Mesendoderm (in vitro differentiated cells): ENCODE data around the gene DNMT3B.

Experiments
- DNase-seq: peaks from one replicate; pipeline ENCODE4 v3.0.0; 2013
- H2AK5ac ChIP-seq: 2 replicates; pipeline ENCODE4 v1.6.1; 2013; ENCODE audit warnings: low read length, inconsistent platforms
- H2BK120ac ChIP-seq: 2 replicates; pipeline ENCODE4 v1.6.1; 2013; ENCODE audit warnings: low read depth, mild to moderate bottlenecking, low read length, moderate library complexity, mixed read lengths
- H2BK15ac ChIP-seq: replicated peaks from 2 replicates; pipeline ENCODE4 v1.6.1; 2013; ENCODE audit warnings: low read depth, mild to moderate bottlenecking, moderate library complexity
- H2BK5ac ChIP-seq: 2 replicates; pipeline ENCODE4 v1.6.1; 2013; ENCODE audit warnings: low read length, inconsistent platforms
- H3K18ac ChIP-seq: 2 replicates; pipeline ENCODE4 v1.6.1; 2013; ENCODE audit warnings: mild to moderate bottlenecking, low read length, mixed read lengths
- H3K23ac ChIP-seq: one replicate; pipeline ENCODE4 v1.6.1; 2013; ENCODE audit warnings: low read length
- H3K27ac ChIP-seq: 2 replicates; pipeline ENCODE4 v1.5.1; 2013; ENCODE audit warnings: low read depth, mild to moderate bottlenecking, inconsistent platforms, low read length, moderate library complexity
- H3K27me3 ChIP-seq: 2 replicates; pipeline ENCODE4 v1.6.1; 2013; ENCODE audit warnings: low read length, control low read depth, mild to moderate bottlenecking, inconsistent platforms; ENCODE audit not compliant: insufficient read depth, poor library complexity
- H3K36me3 ChIP-seq: 2 replicates; pipeline ENCODE4 v1.6.1; 2013; ENCODE audit warnings: low read length, inconsistent platforms; ENCODE audit not compliant: control insufficient read depth, insufficient read depth
- H3K4ac ChIP-seq: one replicate; pipeline ENCODE4 v1.6.1; 2013; ENCODE audit warnings: low read depth, mild to moderate bottlenecking, low read length, moderate library complexity
- H3K4me1 ChIP-seq: 2 replicates; pipeline ENCODE4 v1.6.1; 2013; ENCODE audit warnings: low read depth, low read length, inconsistent platforms; ENCODE audit not compliant: control insufficient read depth
- H3K4me2 ChIP-seq: 2 replicates; pipeline ENCODE4 v1.6.1; 2013; ENCODE audit warnings: low read length
- H3K4me3 ChIP-seq: 2 replicates; pipeline ENCODE4 v1.5.1; 2013; ENCODE audit warnings: mild to moderate bottlenecking, low read length
- H3K56ac ChIP-seq: one replicate; pipeline ENCODE4 v1.6.1; 2013; ENCODE audit warnings: low read length
- H3K79me1 ChIP-seq: 2 replicates; pipeline ENCODE4 v1.6.1; 2013; ENCODE audit warnings: low read length, inconsistent platforms
- H3K79me2 ChIP-seq: 2 replicates; pipeline ENCODE4 v1.6.1; 2013; ENCODE audit warnings: mild to moderate bottlenecking, low read length; ENCODE audit not compliant: control insufficient read depth, insufficient read depth
- H3K9ac ChIP-seq: 2 replicates; pipeline ENCODE4 v1.6.1; 2013; ENCODE audit warnings: low read length, inconsistent platforms
- H4K5ac ChIP-seq: one replicate; pipeline ENCODE4 v1.6.1; 2013; ENCODE audit warnings: low read length
- H4K8ac ChIP-seq: one replicate; pipeline ENCODE4 v1.6.1; 2013; ENCODE audit warnings: low read depth, mild to moderate bottlenecking, control low read depth, low read length, moderate library complexity
- WGBS: extraction: QIAGEN DNeasy Blood & Tissue Kit; methylation state at CpG from one replicate; pipeline ENCODE4 v1.1.7; 2013; ENCODE audit warnings: low lambda C conversion rate, missing lambda C conversion rate; ENCODE audit not compliant: insufficient coverage; ENCODE audit errors: extremely low coverage; 5-methylcytosine and 5-hydroxymethylcytosine counted together

Gene DNMT3B

DNA sequence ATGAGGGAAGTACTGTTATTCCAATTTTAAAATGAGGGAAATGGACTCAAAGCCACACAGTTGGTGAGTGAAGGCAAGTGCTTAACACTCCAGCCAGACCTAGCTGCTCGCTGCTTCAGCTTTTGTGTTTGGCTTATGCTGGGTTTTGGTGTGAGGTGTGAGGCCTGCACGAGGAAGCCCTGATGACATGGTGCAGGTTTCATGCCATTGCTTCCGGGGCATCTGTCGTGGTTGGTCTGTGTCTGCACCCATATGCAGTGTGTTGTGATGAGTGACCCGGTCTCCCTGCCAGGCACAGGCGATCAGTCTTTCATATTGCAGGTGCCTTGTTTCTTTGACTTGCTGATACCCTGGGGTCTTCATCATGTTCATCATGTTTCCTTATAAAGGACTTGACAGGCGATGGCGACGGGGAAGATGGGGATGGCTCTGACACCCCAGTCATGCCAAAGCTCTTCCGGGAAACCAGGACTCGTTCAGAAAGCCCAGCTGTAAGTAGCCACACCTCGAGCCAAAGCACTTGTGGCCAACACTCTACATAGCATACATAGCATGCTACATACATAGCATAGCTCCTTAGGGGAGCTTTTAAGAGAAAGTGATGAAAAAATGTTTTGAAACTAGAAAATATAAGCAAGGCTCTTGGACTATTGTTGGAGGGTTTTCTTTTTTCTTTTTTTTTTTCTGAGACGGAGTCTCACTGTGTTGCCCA, 22.3 kb downstream of the DNMT3B start:
- no peak overlapping the region for H3K56ac ChIP-seq
- WGBS = no CpG with 5 or more reads among the region's 13 CpGs
- no peak overlapping the region for H2BK120ac ChIP-seq
- no peak overlapping the region for H4K8ac ChIP-seq
- H3K4ac ChIP-seq = no peak overlapping the region
- H3K79me2 ChIP-seq = peaks cover 12% of the 10 kb centered on the region
- no peak overlapping the region for H3K9ac ChIP-seq
- H4K5ac ChIP-seq = no peak overlapping the region
- no peak overlapping the region for H2BK5ac ChIP-seq
- H2BK15ac ChIP-seq = no peak overlapping the region
- H2AK5ac ChIP-seq = no peak overlapping the region
- H3K4me3 ChIP-seq = no peak overlapping the region
- H3K4me1 ChIP-seq = no peaks in the 10 kb centered on the region
- no peaks in the 10 kb centered on the region for H3K27me3 ChIP-seq
- no peak overlapping the region for H3K18ac ChIP-seq
- H3K79me1 ChIP-seq = peaks cover 13% of the 10 kb centered on the region
- no peak overlapping the region for H3K27ac ChIP-seq
- DNase-seq = no peak
- H3K23ac ChIP-seq = no peak overlapping the region
- no peak overlapping the region for H3K4me2 ChIP-seq
- H3K36me3 ChIP-seq = peaks cover 30% of the 10 kb centered on the region

DNA sequence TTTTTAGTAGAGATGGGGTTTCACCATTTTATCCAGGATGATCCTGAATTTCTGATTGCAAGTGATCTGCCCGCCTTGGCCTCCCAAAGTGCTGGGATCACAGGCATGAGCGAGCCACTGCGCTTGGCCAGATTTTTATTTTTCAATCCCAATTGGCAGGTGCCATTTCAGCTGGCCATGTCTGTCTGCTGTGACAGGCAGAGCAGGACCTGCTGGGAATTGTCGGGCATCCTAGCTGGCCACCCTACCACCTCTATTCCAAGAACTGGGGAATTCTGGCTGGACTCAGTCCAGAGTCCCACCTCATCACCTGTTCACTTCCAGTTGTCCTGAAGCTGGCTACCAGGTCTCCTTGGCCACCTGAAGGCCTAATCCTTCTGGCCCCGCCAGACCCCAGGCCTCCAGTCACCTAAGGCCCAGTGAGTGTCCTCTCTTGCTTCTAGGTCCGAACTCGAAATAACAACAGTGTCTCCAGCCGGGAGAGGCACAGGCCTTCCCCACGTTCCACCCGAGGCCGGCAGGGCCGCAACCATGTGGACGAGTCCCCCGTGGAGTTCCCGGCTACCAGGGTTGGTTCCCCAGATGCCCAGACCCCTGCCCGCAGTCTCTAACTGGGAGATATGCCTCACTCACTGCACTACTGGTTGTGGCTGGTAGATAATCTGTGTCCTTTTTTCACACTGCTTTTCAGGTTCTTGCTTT, 24.0 kb downstream of the DNMT3B start:
- no peak overlapping the region for H3K4me3 ChIP-seq
- no peak overlapping the region for H3K23ac ChIP-seq
- H3K79me1 ChIP-seq = peaks cover 15% of the 10 kb centered on the region
- H3K36me3 ChIP-seq = peaks cover 34% of the 10 kb centered on the region
- no peaks in the 10 kb centered on the region for H3K27me3 ChIP-seq
- H3K9ac ChIP-seq = no peak overlapping the region
- no peak overlapping the region for H3K56ac ChIP-seq
- WGBS = no CpG with 5 or more reads among the region's 16 CpGs
- H3K18ac ChIP-seq = no peak overlapping the region
- no peak overlapping the region for H2AK5ac ChIP-seq
- H4K5ac ChIP-seq = no peak overlapping the region
- H2BK15ac ChIP-seq = no peak overlapping the region
- no peaks in the 10 kb centered on the region for H3K4me1 ChIP-seq
- H2BK5ac ChIP-seq = no peak overlapping the region
- no peak overlapping the region for H4K8ac ChIP-seq
- H2BK120ac ChIP-seq = no peak overlapping the region
- no peak overlapping the region for H3K27ac ChIP-seq
- H3K4ac ChIP-seq = no peak overlapping the region
- H3K79me2 ChIP-seq = peaks cover 8% of the 10 kb centered on the region
- DNase-seq = no peak
- no peak overlapping the region for H3K4me2 ChIP-seq

DNA sequence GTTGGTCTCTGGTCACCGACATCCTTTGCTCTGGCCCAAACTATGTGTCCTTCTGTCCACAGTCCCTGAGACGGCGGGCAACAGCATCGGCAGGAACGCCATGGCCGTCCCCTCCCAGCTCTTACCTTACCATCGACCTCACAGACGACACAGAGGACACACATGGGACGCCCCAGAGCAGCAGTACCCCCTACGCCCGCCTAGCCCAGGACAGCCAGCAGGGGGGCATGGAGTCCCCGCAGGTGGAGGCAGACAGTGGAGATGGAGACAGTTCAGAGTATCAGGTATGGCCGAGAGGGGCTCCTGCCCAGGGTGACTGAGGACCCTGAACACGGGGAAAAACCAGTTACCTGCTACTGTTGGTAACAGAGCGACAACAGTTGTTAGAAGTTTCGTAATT, 25.0 kb downstream of the DNMT3B start:
- no peak overlapping the region for H3K4me3 ChIP-seq
- H3K36me3 ChIP-seq = peaks cover 39% of the 10 kb centered on the region
- no peak overlapping the region for H2AK5ac ChIP-seq
- WGBS = no CpG with 5 or more reads among the region's 16 CpGs
- H2BK5ac ChIP-seq = no peak overlapping the region
- no peaks in the 10 kb centered on the region for H3K4me1 ChIP-seq
- H3K4me2 ChIP-seq = no peak overlapping the region
- DNase-seq = no peak
- peaks cover 6% of the 10 kb centered on the region for H3K79me2 ChIP-seq
- H4K8ac ChIP-seq = no peak overlapping the region
- no peak overlapping the region for H3K27ac ChIP-seq
- H3K56ac ChIP-seq = no peak overlapping the region
- H2BK120ac ChIP-seq = no peak overlapping the region
- H3K4ac ChIP-seq = no peak overlapping the region
- H2BK15ac ChIP-seq = no peak overlapping the region
- no peak overlapping the region for H4K5ac ChIP-seq
- no peak overlapping the region for H3K9ac ChIP-seq
- H3K79me1 ChIP-seq = peaks cover 18% of the 10 kb centered on the region
- H3K18ac ChIP-seq = no peak overlapping the region
- no peak overlapping the region for H3K23ac ChIP-seq
- no peaks in the 10 kb centered on the region for H3K27me3 ChIP-seq

DNA sequence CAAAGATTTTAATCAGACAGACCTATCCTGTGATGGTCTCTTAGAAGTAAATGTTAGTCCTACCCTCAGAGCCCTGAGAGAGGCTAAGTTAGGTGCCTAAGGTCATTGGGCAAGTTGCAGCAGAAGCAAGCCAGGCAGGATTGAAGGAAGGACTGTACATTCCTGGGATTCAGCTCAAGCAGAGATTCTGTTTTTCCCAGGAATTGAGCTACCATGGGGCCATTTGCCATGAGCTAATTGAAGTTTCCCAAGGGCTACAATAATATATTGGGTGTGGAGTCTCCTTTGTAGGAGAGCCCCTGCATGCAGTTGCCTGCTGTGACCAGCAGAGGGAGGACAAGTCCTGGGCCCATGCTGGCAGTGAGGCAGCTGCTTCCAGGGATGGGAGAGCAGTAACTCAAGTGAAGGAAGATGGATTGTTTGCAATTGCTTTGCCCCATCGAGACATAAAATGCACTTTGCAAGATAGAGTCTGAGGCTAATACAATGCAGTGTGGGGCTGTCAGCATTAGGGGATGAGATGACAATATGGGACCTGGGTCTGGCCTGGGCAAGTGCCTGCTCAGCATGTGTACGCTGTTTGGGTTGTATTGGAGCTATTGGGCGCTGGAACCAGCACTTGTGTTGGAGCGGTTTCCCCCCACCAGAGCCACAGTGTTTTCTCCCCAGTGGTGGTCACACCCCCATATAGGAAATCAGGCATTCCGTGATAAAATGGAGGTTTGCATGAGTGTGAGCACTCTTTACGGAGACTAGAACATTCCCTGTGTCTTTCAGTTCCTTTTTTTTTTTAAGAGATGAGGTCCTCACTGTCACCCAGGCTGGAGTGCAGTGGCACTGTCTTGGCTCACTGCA, 27.9 kb downstream of the DNMT3B start:
- peak; percentile 79 for DNase-seq
- no peak overlapping the region for H3K4me3 ChIP-seq
- H3K4me1 ChIP-seq = no peaks in the 10 kb centered on the region
- H2BK120ac ChIP-seq = no peak overlapping the region
- H3K36me3 ChIP-seq = peaks cover 43% of the 10 kb centered on the region
- H3K79me2 ChIP-seq = peaks cover 2% of the 10 kb centered on the region
- no peak overlapping the region for H3K18ac ChIP-seq
- no peak overlapping the region for H4K5ac ChIP-seq
- H3K23ac ChIP-seq = no peak overlapping the region
- no peak overlapping the region for H2BK15ac ChIP-seq
- no peak overlapping the region for H3K56ac ChIP-seq
- H3K4ac ChIP-seq = no peak overlapping the region
- H3K4me2 ChIP-seq = no peak overlapping the region
- no peak overlapping the region for H3K27ac ChIP-seq
- H2AK5ac ChIP-seq = no peak overlapping the region
- no peak overlapping the region for H3K9ac ChIP-seq
- no peak overlapping the region for H2BK5ac ChIP-seq
- WGBS = no CpG with 5 or more reads among the region's 6 CpGs
- peaks cover 13% of the 10 kb centered on the region for H3K79me1 ChIP-seq
- no peaks in the 10 kb centered on the region for H3K27me3 ChIP-seq
- no peak overlapping the region for H4K8ac ChIP-seq

DNA sequence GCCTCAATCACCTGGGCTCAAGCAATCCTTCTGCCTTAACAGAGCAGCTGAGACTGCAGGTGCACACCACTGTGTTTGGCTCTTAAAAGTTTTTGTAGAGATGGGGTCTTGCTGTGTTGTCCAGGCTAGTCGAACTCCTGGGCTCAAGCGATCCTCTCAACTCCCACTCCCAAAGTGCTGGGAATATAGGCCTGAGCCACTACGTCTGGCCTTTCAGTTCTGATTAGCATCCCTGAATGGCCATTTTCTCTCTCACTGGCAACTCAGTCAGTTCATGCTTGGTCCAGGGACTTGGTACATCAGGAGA, 28.5 kb downstream of the DNMT3B start:
- Histone ChIP-seq H3K18ac (no peak overlapping the region), H3K79me1 (peaks cover 11% of the 10 kb centered on the region), H3K56ac (no peak overlapping the region), H3K36me3 (peaks cover 47% of the 10 kb centered on the region), H3K4me1 (no peaks in the 10 kb centered on the region), H3K23ac (no peak overlapping the region), H4K5ac (no peak overlapping the region), H2AK5ac (no peak overlapping the region), H3K4ac (no peak overlapping the region), H3K79me2 (peaks cover 2% of the 10 kb centered on the region), H3K4me3 (no peak overlapping the region), H3K9ac (no peak overlapping the region), H3K27ac (no peak overlapping the region), H3K27me3 (no peaks in the 10 kb centered on the region), H4K8ac (no peak overlapping the region), H2BK120ac (no peak overlapping the region), H3K4me2 (no peak overlapping the region), H2BK5ac (no peak overlapping the region), H2BK15ac (no peak overlapping the region)
- no CpG with 5 or more reads among the region's 3 CpGs for WGBS
- no peak for DNase-seq
